GM12864 (cell line): ENCODE data around the gene LPAR2.
A peak's percentile ranks its signal among the peaks of the same experiment; 100 is the strongest.

Experiments used
- DNase-seq: peaks from one replicate; pipeline ENCODE4 v3.0.0-alpha.2; 2011; ENCODE audit warnings: low read depth
- H3K4me3 ChIP-seq: 2 replicates; pipeline ENCODE4 v1.5.1; 2011; ENCODE audit warnings: mild to moderate bottlenecking, low read depth, low read length, control low read depth
- CTCF ChIP-seq: IDR thresholded peaks from 2 replicates; pipeline ENCODE4 v1.5.1; 2011; ENCODE audit warnings: low read depth, mild to moderate bottlenecking, moderate library complexity, low read length, control low read depth, inconsistent platforms; ENCODE audit errors: missing control alignments

LPAR2 gene

GRCh38 chr19:19645233-19645870 lies 17.3 kb upstream of the LPAR2 start:
- no peak for DNase-seq
- no peak overlapping the region for H3K4me3 ChIP-seq
- TF ChIP-seq CTCF = no peak

GRCh38 chr19:19644054-19644388 lies 16.0 kb upstream of the LPAR2 start:
- H3K4me3 ChIP-seq = peak overlapping the region; percentile 97
- no peak for DNase-seq
- no peak for TF ChIP-seq CTCF

GRCh38 chr19:19643158-19644053 lies 15.4 kb upstream of the LPAR2 start, which contains the start of gene GMIP:
GMIP (minus strand) TSS chr19:19643657; CDS start chr19:19643529, 128 bp downstream.
- DNase-seq = no peak
- TF ChIP-seq CTCF = peak; percentile 81
- H3K4me3 ChIP-seq = peak within 1 kb of the TSS; percentile 97

GRCh38 chr19:19642506-19643157 lies 14.6 kb upstream of the LPAR2 start:
- H3K4me3 ChIP-seq = peak overlapping the region; percentile 97
- no peak for TF ChIP-seq CTCF
- DNase-seq = no peak

GRCh38 chr19:19637523-19638251 lies 9.7 kb upstream of the LPAR2 start:
- TF ChIP-seq CTCF = no peak
- no peak for DNase-seq
- H3K4me3 ChIP-seq = no peak overlapping the region

GRCh38 chr19:19637186-19637522 lies 9.1 kb upstream of the LPAR2 start:
- no peak for DNase-seq
- no peak for TF ChIP-seq CTCF
- H3K4me3 ChIP-seq = no peak overlapping the region
